GM12891 (cell line): ENCODE data around the gene GPR78.

ENCODE experiments used
- PAX5 ChIP-seq: IDR thresholded peaks from 2 replicates; pipeline ENCODE4 v1.6.1; 2011; ENCODE audit warnings: low read length, moderate library complexity, mild to moderate bottlenecking; ENCODE audit not compliant: insufficient read depth, severe bottlenecking
- POLR2A ChIP-seq: IDR thresholded peaks from 2 replicates; pipeline ENCODE4 v1.6.1; 2011; ENCODE audit warnings: low read depth, low read length, control low read depth
- POLR2AphosphoS5 ChIP-seq: IDR thresholded peaks from 2 replicates; pipeline ENCODE4 v1.6.1; 2011; ENCODE audit warnings: low read depth, low read length, control low read depth
- POU2F2 ChIP-seq: IDR thresholded peaks from 2 replicates; pipeline ENCODE4 v1.6.1; 2011; ENCODE audit warnings: low read depth, mild to moderate bottlenecking, control low read depth, low read length, moderate library complexity
- SPI1 ChIP-seq: IDR thresholded peaks from 2 replicates; pipeline ENCODE4 v1.6.1; 2011; ENCODE audit warnings: low read depth, low read length, control low read depth
- TAF1 ChIP-seq: IDR thresholded peaks from 2 replicates; pipeline ENCODE4 v1.6.1; 2011; ENCODE audit warnings: low read depth, low read length, control low read depth

DNA sequence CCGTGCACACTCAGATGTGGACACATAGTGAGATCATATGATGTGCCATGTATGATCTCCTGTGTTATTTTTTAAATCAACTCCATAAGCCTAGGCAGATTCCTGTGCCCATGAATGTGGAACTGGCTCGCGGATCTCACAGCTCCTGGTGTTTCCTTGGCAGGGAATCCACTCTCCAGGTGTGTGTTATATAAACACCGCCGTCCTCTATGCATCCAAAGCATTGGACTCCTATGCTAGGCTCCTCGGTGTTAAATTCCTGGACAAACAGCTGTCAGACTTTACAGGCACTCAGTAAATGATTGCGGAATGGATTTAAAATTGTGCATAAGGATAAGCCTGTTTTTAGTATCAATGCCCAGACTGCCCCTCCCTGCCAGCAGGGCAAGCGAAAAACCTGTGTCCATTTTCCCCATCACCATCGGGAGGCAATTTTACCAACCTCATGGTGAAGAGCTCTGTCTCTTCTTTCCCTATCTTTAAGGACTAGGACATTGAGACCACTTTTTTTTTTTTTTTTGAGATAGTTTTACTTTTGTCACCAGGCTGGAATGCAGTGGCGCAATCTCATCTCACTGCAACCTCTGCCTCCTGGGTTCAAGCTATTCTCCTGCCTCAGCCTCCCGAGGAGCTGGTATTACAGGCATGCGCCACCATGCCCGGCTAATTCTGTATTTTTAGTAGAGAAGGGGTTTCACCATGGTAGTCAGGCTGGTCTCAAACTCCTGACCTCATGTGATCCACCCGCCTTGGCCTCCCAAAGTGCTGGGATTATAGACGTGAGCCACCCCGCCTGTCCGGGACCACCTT lies 23.6 kb upstream of the GPR78 start:
- no peak for TF ChIP-seq POLR2AphosphoS5
- TF ChIP-seq TAF1 = no peak
- TF ChIP-seq POLR2A = no peak
- TF ChIP-seq SPI1 = no peak
- no peak for TF ChIP-seq PAX5
- no peak for TF ChIP-seq POU2F2
